Measurements from ENCODE around the gene USP37. TPM values are rescaled to one million over a fixed set of nuclear protein-coding genes. Genes with fewer than 3 reads are reported as not detected.
A peak's percentile ranks its signal among the peaks of the same experiment; 100 is the strongest.

USP37 gene
- total and polyA plus RNA-seq, 5 donors from 2014 or later = 9.9 to 30.7 (median 11.9) TPM

GRCh38 chr2:218447072-218447471 is 121.1 kb downstream of the USP37 start:
- H3K4me1 ChIP-seq (ENCODE audit: control insufficient read depth, insufficient read depth, low read length, poor library complexity, severe bottlenecking) = no peaks in the 10 kb centered on the region
- peaks cover 6% of the 10 kb centered on the region for H3K36me3 ChIP-seq (ENCODE audit: control insufficient read depth, insufficient read depth, low read length)
- no peak overlapping the region for H3K27ac ChIP-seq (ENCODE audit: insufficient read depth, low read length, poor library complexity, severe bottlenecking)
- Mint-ChIP-seq H3K36me3 (peaks cover 20% of the 10 kb centered on the region), H3K9me3 (peaks cover 0 to 1% (median 0%) of the 10 kb centered on the region in 7 donors), H3K4me3 (no peak overlapping the region), H3K4me1 (peaks cover 0 to 2% (median under 1%) of the 10 kb centered on the region in 4 donors), H3K27ac (no peak overlapping the region), H3K27me3 (no peaks in the 10 kb centered on the region)
- ATAC-seq (ENCODE audit: low read depth in 2 of 2) (no peak), DNase-seq (no peak)
- H3K27me3 ChIP-seq (ENCODE audit: control insufficient read depth, insufficient read depth, low read length) = no peaks in the 10 kb centered on the region
- H3K9me3 ChIP-seq (ENCODE audit: control insufficient read depth in 2 of 2, low read length in 2 of 2) = no peaks in the 10 kb centered on the region
- H3K4me3 ChIP-seq (ENCODE audit: low read depth, low read length) = no peak overlapping the region

DNA sequence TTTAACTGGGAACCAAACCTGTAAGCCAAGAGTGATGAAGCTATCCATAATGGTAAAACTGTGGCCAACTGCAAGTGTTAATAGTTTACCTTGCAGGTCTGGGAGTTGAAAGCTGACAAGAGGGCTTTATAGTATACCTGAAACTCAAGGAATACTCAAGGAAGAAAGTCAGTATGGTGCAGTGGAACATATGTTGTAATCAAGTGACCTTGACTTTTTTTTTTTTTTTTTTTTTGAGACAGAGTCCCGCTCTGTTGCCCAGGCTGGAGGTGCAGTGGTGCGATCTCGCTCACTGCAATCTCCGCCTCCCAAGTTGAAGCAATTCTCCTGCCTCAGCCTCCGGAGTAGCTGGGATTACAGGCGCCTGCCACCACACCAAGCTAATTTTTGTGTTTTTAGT is 121.6 kb downstream of the USP37 start:
- Mint-ChIP-seq H3K27me3 (no peaks in the 10 kb centered on the region), H3K4me3 (no peak overlapping the region), H3K27ac (no peak overlapping the region), H3K9me3 (peaks cover 0 to 1% (median 0%) of the 10 kb centered on the region in 7 donors), H3K4me1 (peaks cover 0 to 4% (median under 1%) of the 10 kb centered on the region in 4 donors), H3K36me3 (peaks cover 20% of the 10 kb centered on the region)
- H3K27me3 ChIP-seq (ENCODE audit: control insufficient read depth, insufficient read depth, low read length) = no peaks in the 10 kb centered on the region
- no peak overlapping the region for H3K4me3 ChIP-seq (ENCODE audit: low read depth, low read length)
- no peak overlapping the region for H3K27ac ChIP-seq (ENCODE audit: insufficient read depth, low read length, poor library complexity, severe bottlenecking)
- ATAC-seq (ENCODE audit: low read depth in 2 of 2) (no peak), DNase-seq (no peak)
- H3K36me3 ChIP-seq (ENCODE audit: control insufficient read depth, insufficient read depth, low read length) = peaks cover 2% of the 10 kb centered on the region
- H3K4me1 ChIP-seq (ENCODE audit: control insufficient read depth, insufficient read depth, low read length, poor library complexity, severe bottlenecking) = no peaks in the 10 kb centered on the region
- H3K9me3 ChIP-seq (ENCODE audit: control insufficient read depth in 2 of 2, low read length in 2 of 2) = no peaks in the 10 kb centered on the region

DNA sequence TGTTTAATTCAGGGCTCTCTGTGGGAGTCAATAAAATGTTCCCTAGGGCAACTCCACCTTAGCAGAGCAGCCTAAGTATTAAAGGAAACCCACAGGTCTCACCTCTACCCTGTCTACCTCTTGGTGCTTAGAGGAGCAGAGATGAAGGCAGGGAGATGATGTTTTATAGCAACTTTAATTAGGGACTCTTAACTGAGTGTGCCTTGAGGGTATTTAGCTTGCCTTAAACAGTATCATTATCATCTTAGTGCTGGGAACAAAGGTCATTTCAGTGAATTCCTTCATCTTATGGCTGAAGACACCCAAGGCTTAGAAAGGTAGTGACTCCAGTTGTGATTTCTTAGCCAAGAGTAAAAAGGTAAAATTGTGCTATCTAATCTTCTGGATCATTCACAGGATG is 122.5 kb downstream of the USP37 start:
- no peaks in the 10 kb centered on the region for H3K9me3 ChIP-seq (ENCODE audit: control insufficient read depth in 2 of 2, low read length in 2 of 2)
- Mint-ChIP-seq H3K36me3 (peaks cover 20% of the 10 kb centered on the region), H3K27me3 (no peaks in the 10 kb centered on the region), H3K9me3 (peaks cover 0 to 1% (median 0%) of the 10 kb centered on the region in 7 donors), H3K4me1 (peaks cover 0 to 4% (median under 1%) of the 10 kb centered on the region in 4 donors), H3K4me3 (no peak overlapping the region), H3K27ac (no peak overlapping the region)
- DNase-seq (no peak), ATAC-seq (ENCODE audit: low read depth in 2 of 2) (no peak)
- no peaks in the 10 kb centered on the region for H3K27me3 ChIP-seq (ENCODE audit: control insufficient read depth, insufficient read depth, low read length)
- H3K4me1 ChIP-seq (ENCODE audit: control insufficient read depth, insufficient read depth, low read length, poor library complexity, severe bottlenecking) = no peaks in the 10 kb centered on the region
- no peak overlapping the region for H3K4me3 ChIP-seq (ENCODE audit: low read depth, low read length)
- H3K27ac ChIP-seq (ENCODE audit: insufficient read depth, low read length, poor library complexity, severe bottlenecking) = no peak overlapping the region
- H3K36me3 ChIP-seq (ENCODE audit: control insufficient read depth, insufficient read depth, low read length) = peaks cover 2% of the 10 kb centered on the region

DNA sequence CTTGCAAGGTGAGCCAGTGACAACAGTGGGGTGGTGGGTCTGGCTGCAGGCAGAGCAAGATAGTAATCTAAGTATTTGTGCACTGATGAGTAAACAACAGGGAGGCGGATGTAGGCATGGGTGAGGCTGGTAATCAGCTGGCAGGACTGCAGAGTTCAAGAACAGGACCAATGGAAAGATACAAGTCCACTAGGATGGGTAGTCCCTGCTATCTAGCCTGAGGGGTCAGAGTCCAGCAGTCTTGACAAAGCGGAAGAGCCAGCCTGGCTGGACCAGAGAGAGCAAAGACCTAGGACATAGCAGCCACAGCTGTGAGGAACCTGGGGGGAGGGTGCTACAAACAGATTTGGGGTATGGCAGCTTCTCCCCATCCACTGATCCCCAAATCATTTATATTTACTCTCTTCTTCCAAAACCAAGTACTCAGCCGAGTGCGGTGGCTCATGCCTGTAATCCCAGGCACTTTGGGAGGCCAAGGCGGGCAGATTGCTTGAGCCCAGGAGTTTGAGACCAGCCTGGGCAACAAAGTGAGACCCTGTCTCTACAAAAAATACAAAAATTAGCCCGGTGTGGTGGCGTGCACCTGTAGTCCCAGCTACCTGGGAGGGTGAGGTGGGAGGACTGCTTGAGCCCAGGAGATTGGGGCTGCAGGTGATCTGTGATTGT is 123.3 kb downstream of the USP37 start:
- H3K27ac Mint-ChIP-seq = no peak overlapping the region
- H3K27me3 Mint-ChIP-seq = no peaks in the 10 kb centered on the region
- H3K4me1 Mint-ChIP-seq = peaks cover 0 to 4% (median 0%) of the 10 kb centered on the region in 4 donors
- Histone ChIP-seq H3K4me3 (ENCODE audit: low read depth, low read length) (no peak overlapping the region), H3K27me3 (ENCODE audit: control insufficient read depth, insufficient read depth, low read length) (no peaks in the 10 kb centered on the region), H3K36me3 (ENCODE audit: control insufficient read depth, insufficient read depth, low read length) (no peaks in the 10 kb centered on the region), H3K4me1 (ENCODE audit: control insufficient read depth, insufficient read depth, low read length, poor library complexity, severe bottlenecking) (no peaks in the 10 kb centered on the region), H3K9me3 (ENCODE audit: control insufficient read depth in 2 of 2, low read length in 2 of 2) (no peaks in the 10 kb centered on the region), H3K27ac (ENCODE audit: insufficient read depth, low read length, poor library complexity, severe bottlenecking) (no peak overlapping the region)
- peaks cover 0 to 1% (median 0%) of the 10 kb centered on the region in 7 donors for H3K9me3 Mint-ChIP-seq
- H3K4me3 Mint-ChIP-seq = no peak overlapping the region
- ATAC-seq (ENCODE audit: low read depth in 2 of 2) (no peak), DNase-seq (no peak)
- H3K36me3 Mint-ChIP-seq = peaks cover 14% of the 10 kb centered on the region

DNA sequence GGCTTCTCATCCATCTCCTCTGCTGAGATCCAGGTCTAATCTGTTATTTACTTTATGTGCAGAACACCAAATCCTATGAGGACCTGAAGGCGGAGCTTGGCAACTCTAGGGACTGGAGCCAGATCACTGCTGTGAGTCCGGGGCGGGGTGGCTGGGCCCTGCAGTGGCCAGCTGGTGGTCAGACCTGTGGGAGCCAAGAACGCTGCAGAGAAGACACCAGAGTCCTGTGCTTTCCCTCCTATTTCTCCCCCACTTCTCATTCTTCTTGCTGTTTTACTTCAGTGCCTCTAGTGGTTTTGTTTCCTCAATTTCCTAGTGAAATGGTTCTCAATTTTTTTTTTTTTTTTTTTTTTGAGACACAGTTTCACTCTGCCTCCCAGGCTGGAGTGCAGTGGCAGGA is 129.6 kb downstream of the USP37 start:
- Histone ChIP-seq H3K36me3 (ENCODE audit: control insufficient read depth, insufficient read depth, low read length) (no peaks in the 10 kb centered on the region), H3K9me3 (ENCODE audit: control insufficient read depth in 2 of 2, low read length in 2 of 2) (no peaks in the 10 kb centered on the region), H3K27ac (ENCODE audit: insufficient read depth, low read length, poor library complexity, severe bottlenecking) (no peak overlapping the region), H3K4me3 (ENCODE audit: low read depth, low read length) (no peak overlapping the region), H3K4me1 (ENCODE audit: control insufficient read depth, insufficient read depth, low read length, poor library complexity, severe bottlenecking) (no peaks in the 10 kb centered on the region), H3K27me3 (ENCODE audit: control insufficient read depth, insufficient read depth, low read length) (no peaks in the 10 kb centered on the region)
- Mint-ChIP-seq H3K27me3 (peaks cover 11% of the 10 kb centered on the region), H3K9me3 (peaks cover 0 to 3% (median 0%) of the 10 kb centered on the region in 7 donors), H3K36me3 (no peaks in the 10 kb centered on the region), H3K27ac (peak overlapping the region in 1 of 3 donors; percentile 37), H3K4me3 (no peak overlapping the region), H3K4me1 (peaks cover 0 to 5% (median 2%) of the 10 kb centered on the region in 4 donors)
- no peak for DNase-seq
- no peak for ATAC-seq (ENCODE audit: low read depth in 2 of 2)

DNA sequence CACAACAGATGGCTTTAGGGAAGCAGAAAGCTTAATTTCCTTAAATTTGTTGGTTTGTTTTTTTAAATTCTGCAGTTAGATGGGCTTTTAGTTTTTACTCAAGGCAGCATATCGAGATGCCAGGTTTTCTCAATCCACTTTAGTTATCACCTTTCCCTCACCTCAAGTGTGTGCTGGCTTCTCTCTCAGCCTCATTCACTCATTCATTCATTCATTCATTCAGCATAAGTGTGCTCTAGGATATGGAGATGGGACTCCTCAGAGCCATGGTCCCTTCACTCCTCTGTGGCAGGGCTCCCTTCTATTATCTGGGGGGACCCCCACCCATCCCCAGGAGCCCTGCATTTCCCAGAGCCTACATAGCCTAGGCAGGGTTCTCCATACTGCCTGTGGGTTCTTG is 130.2 kb downstream of the USP37 start:
- H3K27ac Mint-ChIP-seq = peak overlapping the region in 1 of 3 donors; percentile 37
- Histone ChIP-seq H3K4me1 (ENCODE audit: control insufficient read depth, insufficient read depth, low read length, poor library complexity, severe bottlenecking) (no peaks in the 10 kb centered on the region), H3K36me3 (ENCODE audit: control insufficient read depth, insufficient read depth, low read length) (no peaks in the 10 kb centered on the region), H3K27ac (ENCODE audit: insufficient read depth, low read length, poor library complexity, severe bottlenecking) (no peak overlapping the region), H3K4me3 (ENCODE audit: low read depth, low read length) (no peak overlapping the region), H3K27me3 (ENCODE audit: control insufficient read depth, insufficient read depth, low read length) (no peaks in the 10 kb centered on the region), H3K9me3 (ENCODE audit: control insufficient read depth in 2 of 2, low read length in 2 of 2) (no peaks in the 10 kb centered on the region)
- DNase-seq (no peak), ATAC-seq (ENCODE audit: low read depth in 2 of 2) (no peak)
- no peaks in the 10 kb centered on the region for H3K36me3 Mint-ChIP-seq
- H3K4me3 Mint-ChIP-seq = no peak overlapping the region
- H3K27me3 Mint-ChIP-seq = peaks cover 11% of the 10 kb centered on the region
- peaks cover 0 to 3% (median 0%) of the 10 kb centered on the region in 7 donors for H3K9me3 Mint-ChIP-seq
- peaks cover 0 to 5% (median 2%) of the 10 kb centered on the region in 4 donors for H3K4me1 Mint-ChIP-seq

GRCh38 chr2:218436992-218437391 is 131.2 kb downstream of the USP37 start:
- Mint-ChIP-seq H3K27ac (peak overlapping the region in 1 of 3 donors; percentile 46), H3K4me3 (no peak overlapping the region)
- ATAC-seq (ENCODE audit: low read depth in 2 of 2) = no peak

More at GRCh38 chr2:218436992-218437391, 131.2 kb downstream of the USP37 start:
- Mint-ChIP-seq H3K27me3 (peaks cover 18% of the 10 kb centered on the region), H3K9me3 (peaks cover 0 to 3% (median 0%) of the 10 kb centered on the region in 7 donors), H3K4me1 (peaks cover 0 to 5% (median 1%) of the 10 kb centered on the region in 4 donors), H3K36me3 (no peaks in the 10 kb centered on the region)
- H3K27ac ChIP-seq (ENCODE audit: insufficient read depth, low read length, poor library complexity, severe bottlenecking) = no peak overlapping the region
- no peaks in the 10 kb centered on the region for H3K36me3 ChIP-seq (ENCODE audit: control insufficient read depth, insufficient read depth, low read length)
- H3K4me3 ChIP-seq (ENCODE audit: low read depth, low read length) = no peak overlapping the region
- no peaks in the 10 kb centered on the region for H3K4me1 ChIP-seq (ENCODE audit: control insufficient read depth, insufficient read depth, low read length, poor library complexity, severe bottlenecking)
- H3K9me3 ChIP-seq (ENCODE audit: control insufficient read depth in 2 of 2, low read length in 2 of 2) = no peaks in the 10 kb centered on the region
- no peaks in the 10 kb centered on the region for H3K27me3 ChIP-seq (ENCODE audit: control insufficient read depth, insufficient read depth, low read length)
- no peak for DNase-seq
